Activated CD8-positive, alpha-beta T cell treated with anti-CD3 and anti-CD28 coated beads, Interleukin-2, amount 10 ng/mL, durations not matched to agents 7 days and 5 days (primary cell): Measurements from ENCODE around the gene E2F2. TPM values are rescaled to one million over a fixed set of nuclear protein-coding genes. Genes with fewer than 3 reads are reported as not detected.

ENCODE experiments used
- ATAC-seq: fragments of 150-1000 bp; cut with Tn5 transposase; one replicate; pipeline ENCODE4 v1.10.0; 2021; ENCODE audit warnings: moderate library complexity
- CTCF ChIA-PET: fragments of 350-600 bp; sonication (Branson Sonifier 250); formaldehyde crosslinking; loops from one replicate; lab custom pipeline; 2021; ENCODE audit warnings: antibody characterized with exemption; lab: Charles Lee
- POLR2A ChIA-PET: fragments of 350-600 bp; sonication (Branson Sonifier 250); formaldehyde crosslinking; loops from one replicate; lab custom pipeline; 2021; ENCODE audit warnings: antibody characterized with exemption; lab: Charles Lee
- DNase-seq: peaks from one replicate; pipeline ENCODE4 v3.0.0-alpha.2; 2020
- H3K27ac Mint-ChIP-seq: one replicate; pipeline ENCODE4 v1.8.0; 2021; ENCODE audit warnings: mild to moderate bottlenecking, mixed read lengths
- H3K27me3 Mint-ChIP-seq: one replicate; pipeline ENCODE4 v1.8.0; 2021; ENCODE audit warnings: low read depth, mixed read lengths
- H3K36me3 Mint-ChIP-seq: one replicate; pipeline ENCODE4 v1.8.0; 2021; ENCODE audit warnings: low read depth, mixed read lengths
- H3K4me1 Mint-ChIP-seq: one replicate; pipeline ENCODE4 v1.8.0; 2021; ENCODE audit warnings: low read depth, mixed read lengths
- H3K4me3 Mint-ChIP-seq: one replicate; pipeline ENCODE4 v1.8.0; 2021; ENCODE audit warnings: mild to moderate bottlenecking, mixed read lengths
- H3K9me3 Mint-ChIP-seq: one replicate; pipeline ENCODE4 v1.8.0; 2022; ENCODE audit warnings: mixed read lengths; ENCODE audit not compliant: insufficient read depth
- total RNA-seq, 2 experiments: library from RNA; stranded (reverse); gene quantifications; one replicate each; pipeline ENCODE4 v1.2.3, GENCODE V29; 2021

Gene E2F2
- total RNA-seq, 2 experiments from 2014 or later: 75.0 to 80.3 TPM

- POLR2A ChIA-PET: no interaction called here
- no peak overlapping the region for H3K27ac Mint-ChIP-seq
- no peaks in the 10 kb centered on the region for H3K9me3 Mint-ChIP-seq
- peaks cover 3% of the 10 kb centered on the region for H3K36me3 Mint-ChIP-seq
- no peak for DNase-seq
- no peak for ATAC-seq
- no peak overlapping the region for H3K4me3 Mint-ChIP-seq
- CTCF ChIA-PET: interaction anchor here (1.2 to 1.8 kb wide), 2 partner anchors 17 to 76 kb away, joined by 3 to 4 read pairs; no protein-coding TSS in a partner anchor
- peaks cover 53% of the 10 kb centered on the region for H3K27me3 Mint-ChIP-seq
- peaks cover 17% of the 10 kb centered on the region for H3K4me1 Mint-ChIP-seq
Observed at GRCh38 chr1:23480187-23481025, 50.6 kb downstream of the E2F2 start.

- ATAC-seq (no peak), DNase-seq (no peak)
- Mint-ChIP-seq H3K9me3 (no peaks in the 10 kb centered on the region), H3K4me1 (peaks cover 11% of the 10 kb centered on the region), H3K27me3 (peaks cover 45% of the 10 kb centered on the region), H3K36me3 (peaks cover 3% of the 10 kb centered on the region), H3K27ac (no peak overlapping the region), H3K4me3 (no peak overlapping the region)
- ChIA-PET POLR2A (interaction anchor here (0.6 kb wide), 1 partner anchor 67 kb away, joined by 3 read pairs; no protein-coding TSS in a partner anchor), CTCF (interaction anchor here (1.8 kb wide), 1 partner anchor 18 kb away, joined by 4 read pairs; no protein-coding TSS in a partner anchor)
Observed at GRCh38 chr1:23479666-23479941, 51.4 kb downstream of the E2F2 start.

- Mint-ChIP-seq H3K4me1 (peaks cover 8% of the 10 kb centered on the region), H3K27me3 (peaks cover 45% of the 10 kb centered on the region), H3K27ac (no peak overlapping the region), H3K4me3 (no peak overlapping the region), H3K36me3 (peaks cover 3% of the 10 kb centered on the region), H3K9me3 (no peaks in the 10 kb centered on the region)
- ChIA-PET POLR2A (interaction anchor here (0.6 kb wide), 1 partner anchor 68 kb away, joined by 3 read pairs; no protein-coding TSS in a partner anchor), CTCF (interaction anchor here (1.8 kb wide), 1 partner anchor 18 kb away, joined by 4 read pairs; no protein-coding TSS in a partner anchor)
- no peak for DNase-seq
- no peak for ATAC-seq
Observed at GRCh38 chr1:23478896-23479665, 52.0 kb downstream of the E2F2 start.

GRCh38 chr1:23477359-23478144 is 53.5 kb downstream of the E2F2 start:
- CTCF ChIA-PET: no interaction called here
- no peaks in the 10 kb centered on the region for H3K9me3 Mint-ChIP-seq
- no peak overlapping the region for H3K4me3 Mint-ChIP-seq
- H3K4me1 Mint-ChIP-seq: no peaks in the 10 kb centered on the region
- POLR2A ChIA-PET: no interaction called here
- no peak overlapping the region for H3K27ac Mint-ChIP-seq
- ATAC-seq (no peak), DNase-seq (no peak)
- no peaks in the 10 kb centered on the region for H3K36me3 Mint-ChIP-seq
- H3K27me3 Mint-ChIP-seq: peaks cover 36% of the 10 kb centered on the region

GRCh38 chr1:23475641-23476040 is 55.4 kb downstream of the E2F2 start:
- POLR2A ChIA-PET: no interaction called here

GRCh38 chr1:23475134-23475628 is 55.9 kb downstream of the E2F2 start:
- no peak overlapping the region for H3K27ac Mint-ChIP-seq

More at GRCh38 chr1:23475641-23476040, 55.4 kb downstream of the E2F2 start:
- DNase-seq: no peak
- Mint-ChIP-seq H3K27ac (no peak overlapping the region), H3K27me3 (peaks cover 22% of the 10 kb centered on the region), H3K9me3 (no peaks in the 10 kb centered on the region), H3K36me3 (no peaks in the 10 kb centered on the region), H3K4me1 (no peaks in the 10 kb centered on the region), H3K4me3 (no peak overlapping the region)
- ATAC-seq: no peak
- CTCF ChIA-PET: interaction anchor here (1.5 kb wide), 1 partner anchor 22 kb away, joined by 5 read pairs; no protein-coding TSS in a partner anchor

GRCh38 chr1:23473037-23473800 is 57.8 kb downstream of the E2F2 start:
- Mint-ChIP-seq H3K9me3 (no peaks in the 10 kb centered on the region), H3K36me3 (no peaks in the 10 kb centered on the region), H3K4me1 (no peaks in the 10 kb centered on the region), H3K27me3 (peaks cover 10% of the 10 kb centered on the region), H3K27ac (no peak overlapping the region), H3K4me3 (no peak overlapping the region)
- ATAC-seq (no peak), DNase-seq (no peak)
- CTCF ChIA-PET: interaction anchor here (1.0 kb wide), 1 partner anchor 24 kb away, joined by 3 read pairs; no protein-coding TSS in a partner anchor
- POLR2A ChIA-PET: no interaction called here

More at GRCh38 chr1:23475134-23475628, 55.9 kb downstream of the E2F2 start:
- Mint-ChIP-seq H3K36me3 (no peaks in the 10 kb centered on the region), H3K4me3 (no peak overlapping the region), H3K27me3 (peaks cover 18% of the 10 kb centered on the region), H3K9me3 (no peaks in the 10 kb centered on the region), H3K4me1 (no peaks in the 10 kb centered on the region)
- ATAC-seq: no peak
- ChIA-PET CTCF (interaction anchor here (1.5 kb wide), 1 partner anchor 22 kb away, joined by 5 read pairs; no protein-coding TSS in a partner anchor), POLR2A (no interaction called here)
- DNase-seq: no peak

GRCh38 chr1:23472351-23473036 is 58.5 kb downstream of the E2F2 start:
- Mint-ChIP-seq H3K27me3 (peaks cover 14% of the 10 kb centered on the region), H3K36me3 (no peaks in the 10 kb centered on the region), H3K27ac (no peak overlapping the region), H3K4me1 (no peaks in the 10 kb centered on the region), H3K9me3 (no peaks in the 10 kb centered on the region), H3K4me3 (no peak overlapping the region)
- ATAC-seq (no peak), DNase-seq (no peak)
- ChIA-PET CTCF (interaction anchor here (1.0 kb wide), 1 partner anchor 25 kb away, joined by 3 read pairs; no protein-coding TSS in a partner anchor), POLR2A (no interaction called here)

- Mint-ChIP-seq H3K36me3 (no peaks in the 10 kb centered on the region), H3K9me3 (no peaks in the 10 kb centered on the region), H3K27ac (no peak overlapping the region), H3K4me1 (no peaks in the 10 kb centered on the region), H3K27me3 (peaks cover 11% of the 10 kb centered on the region), H3K4me3 (no peak overlapping the region)
- POLR2A ChIA-PET: no interaction called here
- CTCF ChIA-PET: interaction anchor here (0.6 kb wide), 1 partner anchor 376 kb away, joined by 3 read pairs; no protein-coding TSS in a partner anchor
- no peak for DNase-seq
- ATAC-seq: no peak
Observed at GRCh38 chr1:23471473-23472075, 59.5 kb downstream of the E2F2 start.
